Adrenal gland (tissue), 12 donors: ENCODE measurements around the gene DDI2. TPM values are rescaled to one million over a fixed set of nuclear protein-coding genes. Genes with fewer than 3 reads are reported as not detected.
A peak's percentile ranks its signal among the peaks of the same experiment; 100 is the strongest.

Experiments
- DNase-seq, 7 donors: peaks; one replicate each; pipeline ENCODE4 v3.0.0-alpha.2; 2019 to 2020
- H3K27ac ChIP-seq, 5 donors: fragments of 200-600 bp; sonication (generic) in 4 of 5; 1 replicate in 3 of 5; 2 replicates in 2 of 5; pipeline versions ENCODE4 v1.5.1 to v1.8.0; 2016 to 2020; ENCODE audit warnings: mild to moderate bottlenecking in 1 of 5
- H3K27me3 ChIP-seq: fragments of 200-600 bp; 2 replicates; pipeline ENCODE4 v1.8.0; 2021
- H3K36me3 ChIP-seq, 2 donors: fragments of 200-600 bp; replicated peaks in 1 of 2; 1 replicate in 1 of 2; 2 replicates in 1 of 2; pipeline versions ENCODE4 v1.5.1 to v1.8.0; 2018 to 2022
- H3K4me1 ChIP-seq, 2 donors: fragments of 200-600 bp; replicated peaks in 1 of 2; 1 replicate in 1 of 2; 2 replicates in 1 of 2; pipeline versions ENCODE4 v1.5.1 to v1.8.0; 2018 to 2021
- H3K4me3 ChIP-seq, 4 donors: fragments of 200-600 bp; sonication (generic) in 3 of 4; one replicate each; pipeline ENCODE4 v1.5.1; 2016 to 2018
- H3K9me3 ChIP-seq, 3 donors: fragments of 200-600 bp; sonication (generic) in 1 of 3; replicated peaks in 1 of 3; 1 replicate in 2 of 3; 2 replicates in 1 of 3; pipeline versions ENCODE4 v1.5.1 to v1.8.0; 2016 to 2021
- CTCF ChIP-seq, 6 experiments: fragments of 450-650 bp in 4 of 6; fragments of 200-600 bp in 2 of 6; sonication (generic) in 1 of 6; IDR thresholded peaks; 1 replicate in 5 of 6; 2 replicates in 1 of 6; pipeline versions ENCODE4 v1.5.1 to v1.8.0; 2016 to 2021; ENCODE audit warnings: antibody characterized with exemption in 6 of 6, mild to moderate bottlenecking in 2 of 6, moderate library complexity in 1 of 6
- POLR2A ChIP-seq, 2 donors: fragments of 450-650 bp; IDR thresholded peaks; one replicate each; pipeline ENCODE4 v1.6.1; 2017; ENCODE audit warnings: antibody characterized with exemption in 2 of 2, mild to moderate bottlenecking in 2 of 2, moderate library complexity in 1 of 2
- WGBS, 4 donors: extraction: QIAGEN DNeasy Blood & Tissue Kit in 2 of 4; methylation state at CpG; one replicate each; pipeline versions ENCODE4 v1.1.5 to v1.1.7; 2013 to 2017; 5-methylcytosine and 5-hydroxymethylcytosine counted together
- intact Hi-C, 2 donors: fragments of 100-400 bp; cut with DNase I; formaldehyde crosslinking; loops; one replicate each; pipeline versions ENCODE4 v1.14.1 to v1.15.0; 2022 to 2023
- polyA plus RNA-seq, 3 donors: library from polyadenylated mRNA; stranded (reverse); fragments of 200-250 nt in 2 of 3; fragments of 350-450 nt in 1 of 3; fragmentation: Illumina TruSeq in 1 of 3; extraction: RNeasy Lipid Tissue Mini Kit (QIAGEN cat#74804) in 1 of 3; gene quantifications; one replicate each; pipeline ENCODE4 v1.2.3, GENCODE V29; 2013 to 2014
- total RNA-seq, 9 donors: library from RNA; depleted of rRNA in 4 of 9; stranded (reverse); fragments of >200 nt in 4 of 9; fragments of 120-200 nt in 1 of 9; fragmentation: NEBNext Ultra II Directional in 1 of 9; extraction: Animal tissue kit (Norgen Biotek cat#: 25700) in 1 of 9; gene quantifications; one replicate each; pipeline versions ENCODE4 v1.1.0 to v1.2.4, GENCODE V29; 2013 to 2023
- donor health status: healthy with polysubstance abuse.
- donor health status: Bipolar disorder and iron deficiency.
- donor health status: DM: yes; HTN: yes; CAD: no.
- donor health status: DM: no; HTN: no; CAD: no.
- donor health status: DM: no; HTN: no; CAD: no.
- donor health status: DM: yes; HTN: yes; CAD: no.

Gene DDI2
- total and polyA plus RNA-seq, 12 donors: 5.3 to 46.3 (median 27.2) TPM

- 4 to 24% (median 5%) methylated on average over 5 to 68 of the region's 68 CpGs for WGBS, 4 donors
- intact Hi-C loops: no loop called here
- Histone ChIP-seq H3K4me3 (peak within 1 kb of the TSS in 2 of 4 donors; percentile 26 to 49), H3K27ac (no peak within 1 kb of the TSS), H3K4me1 (peaks cover 6 to 10% of the 10 kb centered on the region in 2 donors), H3K27me3 (no peaks in the 10 kb centered on the region), H3K9me3 (no peaks in the 10 kb centered on the region), H3K36me3 (no peaks in the 10 kb centered on the region)
- DNase-seq: peak in 6 of 7 donors; percentile 27 to 49 (median 38)
- peak in 3 of 6 experiments; percentile 18 to 27 (median 22) for TF ChIP-seq CTCF (IDR thresholded peaks at IDR 0.05)
- TF ChIP-seq POLR2A (IDR thresholded peaks at IDR 0.05): no peak
These were observed 32.5 kb upstream of the DDI2 start, which contains the start of gene AGMAT for GRCh38 chr1:15584489-15585363. AGMAT (minus strand) TSS chr1:15585051; CDS start chr1:15584967, 84 bp downstream.

GRCh38 chr1:15592285-15592684 is 25.0 kb upstream of the DDI2 start:
- no peaks in the 10 kb centered on the region for H3K36me3 ChIP-seq
- H3K4me1 ChIP-seq: peaks cover 0 to 9% of the 10 kb centered on the region in 2 donors
- no peak for DNase-seq
- H3K4me3 ChIP-seq: no peak overlapping the region
- 83 to 89% (median 84%) methylated on average over 5 of the region's 5 CpGs for whole genome bisulfite sequencing, 4 donors
- TF ChIP-seq POLR2A (IDR thresholded peaks at IDR 0.05) (no peak), CTCF (IDR thresholded peaks at IDR 0.05) (no peak)
- no peak overlapping the region for H3K27ac ChIP-seq
- intact Hi-C loops: loop anchor here (2.0 kb wide), 2 partner anchors 149 to 151 kb away; partner anchors contain the start of gene TMEM82 (in 1 of the 2)
- no peaks in the 10 kb centered on the region for H3K27me3 ChIP-seq
- H3K9me3 ChIP-seq: no peaks in the 10 kb centered on the region

- WGBS, 4 donors: 40 to 62% (median 45%) methylated on average over 5 of the region's 5 CpGs
- Histone ChIP-seq H3K9me3 (no peaks in the 10 kb centered on the region), H3K4me1 (peaks cover 4 to 9% of the 10 kb centered on the region in 2 donors), H3K27ac (peak overlapping the region in 2 of 5 donors; percentile 34 to 75), H3K36me3 (no peaks in the 10 kb centered on the region), H3K4me3 (no peak overlapping the region), H3K27me3 (no peaks in the 10 kb centered on the region)
- intact Hi-C loops: no loop called here
- TF ChIP-seq CTCF (IDR thresholded peaks at IDR 0.05) (no peak), POLR2A (IDR thresholded peaks at IDR 0.05) (peak in 1 of 2 donors; percentile 17)
- peak in 4 of 7 donors; percentile 46 to 56 (median 52) for DNase-seq
These were observed 21.2 kb upstream of the DDI2 start for GRCh38 chr1:15595809-15596617.

GRCh38 chr1:15598436-15598835 is 18.8 kb upstream of the DDI2 start:
- TF ChIP-seq POLR2A (IDR thresholded peaks at IDR 0.05) (no peak), CTCF (IDR thresholded peaks at IDR 0.05) (no peak)

More at GRCh38 chr1:15598436-15598835, 18.8 kb upstream of the DDI2 start:
- Histone ChIP-seq H3K36me3 (no peaks in the 10 kb centered on the region), H3K27me3 (no peaks in the 10 kb centered on the region), H3K4me3 (no peak overlapping the region), H3K9me3 (no peaks in the 10 kb centered on the region), H3K27ac (peak overlapping the region in 2 of 5 donors; percentile 19 to 29), H3K4me1 (peaks cover 4 to 18% of the 10 kb centered on the region in 2 donors)
- no peak for DNase-seq
- intact Hi-C loops: no loop called here
- 40 to 50% (median 43%) methylated on average over 2 of the region's 2 CpGs for WGBS, 4 donors
